Osteocyte (in vitro differentiated cells): ENCODE measurements around the gene MTCL1. TPM values are rescaled to one million over a fixed set of nuclear protein-coding genes. Genes with fewer than 3 reads are reported as not detected.
A peak's percentile ranks its signal among the peaks of the same experiment; 100 is the strongest.

ENCODE experiments used
- DNase-seq: peaks from one replicate; pipeline ENCODE4 v3.0.0; 2021; ENCODE audit warnings: mixed read lengths; ENCODE audit not compliant: unreplicated experiment; ENCODE audit errors: extremely low spot score
- H3K27ac Mint-ChIP-seq: one replicate; pipeline ENCODE4 v1.8.0; 2021; ENCODE audit warnings: mild to moderate bottlenecking, mixed read lengths; ENCODE audit not compliant: unreplicated experiment
- H3K27me3 Mint-ChIP-seq: one replicate; pipeline ENCODE4 v1.8.0; 2021; ENCODE audit warnings: mixed read lengths; ENCODE audit not compliant: unreplicated experiment
- H3K36me3 Mint-ChIP-seq: one replicate; pipeline ENCODE4 v1.8.0; 2021; ENCODE audit warnings: mixed read lengths; ENCODE audit not compliant: unreplicated experiment
- H3K4me1 Mint-ChIP-seq: one replicate; pipeline ENCODE4 v1.8.0; 2021; ENCODE audit warnings: mixed read lengths; ENCODE audit not compliant: unreplicated experiment
- H3K4me3 Mint-ChIP-seq: one replicate; pipeline ENCODE4 v1.8.0; 2021; ENCODE audit warnings: mild to moderate bottlenecking, moderate library complexity, mixed read lengths; ENCODE audit not compliant: unreplicated experiment
- H3K9me3 Mint-ChIP-seq: one replicate; pipeline ENCODE4 v1.8.0; 2021; ENCODE audit warnings: mixed read lengths; ENCODE audit not compliant: unreplicated experiment
- CTCF ChIP-seq: fragments of 200-600 bp; sonication (generic); IDR thresholded peaks from 2 replicates; pipeline ENCODE4 v1.5.0; 2021; ENCODE audit warnings: antibody characterized with exemption, mild to moderate bottlenecking, moderate library complexity
- total RNA-seq: library from RNA; stranded (reverse); gene quantifications from 2 replicates; pipeline ENCODE4 v1.2.1, GENCODE V29; 2021

Gene MTCL1
- total RNA-seq, 1 donor from 2014 or later: 56.9 TPM

- no peaks in the 10 kb centered on the region for H3K9me3 Mint-ChIP-seq
- no peak for TF ChIP-seq CTCF
- H3K27ac Mint-ChIP-seq: peak overlapping the region; percentile 14
- peaks cover 45% of the 10 kb centered on the region for H3K36me3 Mint-ChIP-seq
- no peak for DNase-seq
- no peak overlapping the region for H3K4me3 Mint-ChIP-seq
- H3K27me3 Mint-ChIP-seq: no peaks in the 10 kb centered on the region
- H3K4me1 Mint-ChIP-seq: peaks cover 33% of the 10 kb centered on the region
These were observed 79.9 kb downstream of the MTCL1 start for GRCh38 chr18:8785261-8785660.

GRCh38 chr18:8785855-8786482 lies 80.6 kb downstream of the MTCL1 start:
- Mint-ChIP-seq H3K27ac (no peak overlapping the region), H3K36me3 (peaks cover 45% of the 10 kb centered on the region), H3K4me3 (no peak overlapping the region), H3K9me3 (no peaks in the 10 kb centered on the region), H3K27me3 (no peaks in the 10 kb centered on the region), H3K4me1 (peaks cover 34% of the 10 kb centered on the region)
- DNase-seq: no peak
- no peak for TF ChIP-seq CTCF

- Mint-ChIP-seq H3K27ac (peak overlapping the region; percentile 63), H3K36me3 (peaks cover 44% of the 10 kb centered on the region), H3K27me3 (no peaks in the 10 kb centered on the region), H3K4me3 (no peak overlapping the region), H3K4me1 (peaks cover 37% of the 10 kb centered on the region), H3K9me3 (no peaks in the 10 kb centered on the region)
- DNase-seq: no peak
- TF ChIP-seq CTCF: no peak
These were observed 81.4 kb downstream of the MTCL1 start for GRCh38 chr18:8786483-8787370.

- no peak for TF ChIP-seq CTCF
- no peaks in the 10 kb centered on the region for H3K27me3 Mint-ChIP-seq
- peaks cover 43% of the 10 kb centered on the region for H3K36me3 Mint-ChIP-seq
- H3K9me3 Mint-ChIP-seq: no peaks in the 10 kb centered on the region
- no peak overlapping the region for H3K4me3 Mint-ChIP-seq
- H3K27ac Mint-ChIP-seq: peak overlapping the region; percentile 63
- DNase-seq: no peak
- peaks cover 39% of the 10 kb centered on the region for H3K4me1 Mint-ChIP-seq
These were observed 82.0 kb downstream of the MTCL1 start for GRCh38 chr18:8787371-8787670.

- H3K36me3 Mint-ChIP-seq: peaks cover 44% of the 10 kb centered on the region
- H3K9me3 Mint-ChIP-seq: no peaks in the 10 kb centered on the region
- no peak overlapping the region for H3K4me3 Mint-ChIP-seq
- DNase-seq: no peak
- H3K27me3 Mint-ChIP-seq: no peaks in the 10 kb centered on the region
- no peak for TF ChIP-seq CTCF
- H3K27ac Mint-ChIP-seq: no peak overlapping the region
- H3K4me1 Mint-ChIP-seq: peaks cover 39% of the 10 kb centered on the region
These were observed 82.4 kb downstream of the MTCL1 start for GRCh38 chr18:8787794-8788193.
